Parathyroid adenoma (tissue), 2 donors: ENCODE data around the gene RNF220.

Source experiments
- H2AFZ ChIP-seq: fragments of 300-600 bp; sonication (generic); one replicate; pipeline ENCODE4 v1.7.0; 2017; ENCODE audit warnings: antibody characterized with exemption, mild to moderate bottlenecking
- H3K27ac ChIP-seq: fragments of 300-600 bp; sonication (generic); one replicate; pipeline ENCODE4 v1.7.0; 2017
- H3K27me3 ChIP-seq: fragments of 300-600 bp; sonication (generic); one replicate; pipeline ENCODE4 v1.7.0; 2017; ENCODE audit warnings: low read length; ENCODE audit not compliant: control insufficient read depth, insufficient read depth
- H3K36me3 ChIP-seq: fragments of 300-600 bp; sonication (generic); one replicate; pipeline ENCODE4 v1.7.0; 2017; ENCODE audit warnings: low read length; ENCODE audit not compliant: control insufficient read depth, insufficient read depth
- H3K4me1 ChIP-seq: fragments of 300-600 bp; sonication (generic); one replicate; pipeline ENCODE4 v1.7.0; 2017; ENCODE audit warnings: control low read depth
- H3K4me2 ChIP-seq: fragments of 300-600 bp; sonication (generic); one replicate; pipeline ENCODE4 v1.7.0; 2017; ENCODE audit warnings: low read length
- H3K4me3 ChIP-seq: fragments of 300-600 bp; sonication (generic); one replicate; pipeline ENCODE4 v1.7.0; 2017; ENCODE audit warnings: low read depth, low read length
- H3K79me2 ChIP-seq: fragments of 300-600 bp; sonication (generic); one replicate; pipeline ENCODE4 v1.7.0; 2017; ENCODE audit warnings: control low read depth
- H3K9ac ChIP-seq: fragments of 300-600 bp; sonication (generic); one replicate; pipeline ENCODE4 v1.7.0; 2017; ENCODE audit warnings: mild to moderate bottlenecking
- H3K9me3 ChIP-seq: fragments of 300-600 bp; sonication (generic); one replicate; pipeline ENCODE4 v1.7.0; 2017; ENCODE audit warnings: low read length; ENCODE audit not compliant: control insufficient read depth
- CTCF ChIP-seq: fragments of 300-600 bp; sonication (generic); IDR thresholded peaks from one replicate; pipeline ENCODE4 v1.7.0; 2017; ENCODE audit warnings: antibody characterized with exemption, mild to moderate bottlenecking
- donor health status: primary hyperparathyroidism.

Gene RNF220

GRCh38 chr1:44688760-44689446 is 283.8 kb downstream of the RNF220 start:
- Histone ChIP-seq H2AFZ (no peak overlapping the region), H3K4me2 (no peak overlapping the region), H3K27ac (no peak overlapping the region), H3K36me3 (no peaks in the 10 kb centered on the region), H3K27me3 (no peaks in the 10 kb centered on the region), H3K9ac (no peak overlapping the region), H3K4me1 (no peaks in the 10 kb centered on the region), H3K79me2 (no peaks in the 10 kb centered on the region), H3K9me3 (no peaks in the 10 kb centered on the region), H3K4me3 (no peak overlapping the region)
- no peak for TF ChIP-seq CTCF

- H3K4me2 ChIP-seq, result no peak overlapping the region
- H3K9me3 ChIP-seq, result no peaks in the 10 kb centered on the region
- no peaks in the 10 kb centered on the region for H3K4me1 ChIP-seq
- no peaks in the 10 kb centered on the region for H3K27me3 ChIP-seq
- no peak overlapping the region for H3K4me3 ChIP-seq
- no peaks in the 10 kb centered on the region for H3K79me2 ChIP-seq
- H3K9ac ChIP-seq, result no peak overlapping the region
- no peak for TF ChIP-seq CTCF
- H3K36me3 ChIP-seq, result no peaks in the 10 kb centered on the region
- no peak overlapping the region for H3K27ac ChIP-seq
- no peak overlapping the region for H2AFZ ChIP-seq
Measured at GRCh38 chr1:44689447-44689765, 284.4 kb downstream of the RNF220 start.

- Histone ChIP-seq H2AFZ (no peak overlapping the region), H3K4me2 (no peak overlapping the region), H3K27ac (no peak overlapping the region), H3K27me3 (no peaks in the 10 kb centered on the region), H3K36me3 (no peaks in the 10 kb centered on the region), H3K9me3 (no peaks in the 10 kb centered on the region), H3K4me3 (no peak overlapping the region), H3K4me1 (no peaks in the 10 kb centered on the region), H3K9ac (no peak overlapping the region), H3K79me2 (no peaks in the 10 kb centered on the region)
- no peak for TF ChIP-seq CTCF
Measured at GRCh38 chr1:44693159-44693558, 288.1 kb downstream of the RNF220 start.

GRCh38 chr1:44693900-44694299 is 288.8 kb downstream of the RNF220 start:
- Histone ChIP-seq H3K9ac (no peak overlapping the region), H3K27me3 (no peaks in the 10 kb centered on the region), H3K4me2 (no peak overlapping the region), H3K9me3 (no peaks in the 10 kb centered on the region), H3K4me1 (no peaks in the 10 kb centered on the region), H3K36me3 (no peaks in the 10 kb centered on the region), H3K4me3 (no peak overlapping the region), H2AFZ (no peak overlapping the region), H3K27ac (no peak overlapping the region), H3K79me2 (no peaks in the 10 kb centered on the region)
- no peak for TF ChIP-seq CTCF

- no peaks in the 10 kb centered on the region for H3K27me3 ChIP-seq
- H3K9ac ChIP-seq, result no peak overlapping the region
- no peak for TF ChIP-seq CTCF
- no peak overlapping the region for H3K4me3 ChIP-seq
- H3K36me3 ChIP-seq, result no peaks in the 10 kb centered on the region
- H3K4me2 ChIP-seq, result no peak overlapping the region
- H2AFZ ChIP-seq, result no peak overlapping the region
- H3K9me3 ChIP-seq, result no peaks in the 10 kb centered on the region
- no peak overlapping the region for H3K27ac ChIP-seq
- no peaks in the 10 kb centered on the region for H3K79me2 ChIP-seq
- H3K4me1 ChIP-seq, result no peaks in the 10 kb centered on the region
Measured at GRCh38 chr1:44694863-44695478, 289.9 kb downstream of the RNF220 start.
